Non-pigmented ciliary epithelial cell (primary cell): Measurements from ENCODE around the gene PDE8A.
"Not testable (repeated sequence)": the region's sequence is repeated elsewhere in the genome, so short reads cannot be mapped to it uniquely, and the experiment has no call there.

Experiments
- DNase-seq: peaks from one replicate; pipeline ENCODE4 v3.0.0-alpha.2; 2010; ENCODE audit warnings: low read depth

PDE8A gene

GRCh38 chr15:84960391-84961113 lies 21.1 kb upstream of the PDE8A start:
- DNase-seq, result no peak

- DNase-seq, result peak; percentile 59
Measured at GRCh38 chr15:84961114-84961452, 20.6 kb upstream of the PDE8A start.

- no peak for DNase-seq
Measured at GRCh38 chr15:84961707-84962106, 19.9 kb upstream of the PDE8A start.

- no peak for DNase-seq
Measured at GRCh38 chr15:84962955-84963354, 18.7 kb upstream of the PDE8A start.

GRCh38 chr15:84967380-84967779 lies 14.3 kb upstream of the PDE8A start:
- DNase-seq, result no peak

GRCh38 chr15:84968301-84968700 lies 13.4 kb upstream of the PDE8A start:
- no peak for DNase-seq

GRCh38 chr15:84969257-84969656 lies 12.4 kb upstream of the PDE8A start:
- DNase-seq, result no peak

GRCh38 chr15:84970843-84971242 lies 10.8 kb upstream of the PDE8A start:
- DNase-seq, result no peak

- no peak for DNase-seq
Measured at GRCh38 chr15:84973492-84974460, 7.9 kb upstream of the PDE8A start.

GRCh38 chr15:84975871-84976351 lies 5.7 kb upstream of the PDE8A start:
- no peak for DNase-seq

GRCh38 chr15:84976746-84977345 lies 4.8 kb upstream of the PDE8A start:
- DNase-seq, result no peak

GRCh38 chr15:84979651-84980050 lies 2.0 kb upstream of the PDE8A start:
- DNase-seq, result no peak

GRCh38 chr15:84980196-84981053 lies 1.2 kb upstream of the PDE8A start:
- DNase-seq, result no peak

GRCh38 chr15:84981054-84981710 lies 474 bp upstream of the PDE8A start:
- DNase-seq, result peak; percentile 79

GRCh38 chr15:84982301-84982920 lies 755 bp downstream of the PDE8A start:
- no peak for DNase-seq

- no peak for DNase-seq
Measured at GRCh38 chr15:84983294-84983693, 1.6 kb downstream of the PDE8A start.

- DNase-seq, result no peak
Measured at GRCh38 chr15:84983711-84984110, 2.1 kb downstream of the PDE8A start.

- no peak for DNase-seq
Measured at GRCh38 chr15:84985158-84985557, 3.5 kb downstream of the PDE8A start.

GRCh38 chr15:84987351-84987750 lies 5.7 kb downstream of the PDE8A start:
- DNase-seq, result not testable (repeated sequence)

- DNase-seq, result no peak
Measured at GRCh38 chr15:84987949-84988624, 6.4 kb downstream of the PDE8A start.
